Measurements from ENCODE around the gene PTPN3. TPM values are rescaled to one million over a fixed set of nuclear protein-coding genes. Genes with fewer than 3 reads are reported as not detected.

Gene PTPN3
- total RNA-seq, 1 donor from 2014 or later: 3.7 TPM

- no peak for TF ChIP-seq CTCF (IDR thresholded peaks at IDR 0.05; ENCODE audit: unreplicated experiment)
- Mint-ChIP-seq H3K36me3 (ENCODE audit: insufficient read depth) (peaks cover 5% of the 10 kb centered on the region), H3K4me1 (ENCODE audit: low read depth) (no peaks in the 10 kb centered on the region), H3K9me3 (ENCODE audit: low read depth) (no peaks in the 10 kb centered on the region), H3K27me3 (no peaks in the 10 kb centered on the region), H3K27ac (no peak overlapping the region), H3K4me3 (ENCODE audit: low read depth) (no peak overlapping the region)
- no peak for DNase-seq (ENCODE audit: low spot score, unreplicated experiment)
Observed at GRCh38 chr9:109387206-109387605, 110.9 kb downstream of the PTPN3 start.

GRCh38 chr9:109385499-109385898, 112.6 kb downstream of the PTPN3 start:
- Mint-ChIP-seq H3K9me3 (ENCODE audit: low read depth) (no peaks in the 10 kb centered on the region), H3K4me1 (ENCODE audit: low read depth) (no peaks in the 10 kb centered on the region), H3K27me3 (no peaks in the 10 kb centered on the region), H3K27ac (no peak overlapping the region), H3K36me3 (ENCODE audit: insufficient read depth) (peaks cover 5% of the 10 kb centered on the region), H3K4me3 (ENCODE audit: low read depth) (no peak overlapping the region)
- TF ChIP-seq CTCF (IDR thresholded peaks at IDR 0.05; ENCODE audit: unreplicated experiment): no peak
- no peak for DNase-seq (ENCODE audit: low spot score, unreplicated experiment)

- no peak overlapping the region for H3K4me3 Mint-ChIP-seq (ENCODE audit: low read depth)
- no peaks in the 10 kb centered on the region for H3K9me3 Mint-ChIP-seq (ENCODE audit: low read depth)
Observed at GRCh38 chr9:109383947-109384346, 114.2 kb downstream of the PTPN3 start.

GRCh38 chr9:109383356-109383755, 114.8 kb downstream of the PTPN3 start:
- DNase-seq (ENCODE audit: low spot score, unreplicated experiment): no peak
- TF ChIP-seq CTCF (IDR thresholded peaks at IDR 0.05; ENCODE audit: unreplicated experiment): no peak
- Mint-ChIP-seq H3K4me3 (ENCODE audit: low read depth) (no peak overlapping the region), H3K36me3 (ENCODE audit: insufficient read depth) (peaks cover 9% of the 10 kb centered on the region), H3K27ac (no peak overlapping the region), H3K9me3 (ENCODE audit: low read depth) (peaks cover 3% of the 10 kb centered on the region), H3K4me1 (ENCODE audit: low read depth) (no peaks in the 10 kb centered on the region), H3K27me3 (no peaks in the 10 kb centered on the region)

More at GRCh38 chr9:109383947-109384346, 114.2 kb downstream of the PTPN3 start:
- no peak for DNase-seq (ENCODE audit: low spot score, unreplicated experiment)
- H3K4me1 Mint-ChIP-seq (ENCODE audit: low read depth): no peaks in the 10 kb centered on the region
- H3K27ac Mint-ChIP-seq: no peak overlapping the region
- no peaks in the 10 kb centered on the region for H3K27me3 Mint-ChIP-seq
- no peak for TF ChIP-seq CTCF (IDR thresholded peaks at IDR 0.05; ENCODE audit: unreplicated experiment)
- H3K36me3 Mint-ChIP-seq (ENCODE audit: insufficient read depth): peaks cover 5% of the 10 kb centered on the region

- DNase-seq (ENCODE audit: low spot score, unreplicated experiment): no peak
- no peaks in the 10 kb centered on the region for H3K4me1 Mint-ChIP-seq (ENCODE audit: low read depth)
- H3K27me3 Mint-ChIP-seq: no peaks in the 10 kb centered on the region
- H3K9me3 Mint-ChIP-seq (ENCODE audit: low read depth): peaks cover 3% of the 10 kb centered on the region
- H3K36me3 Mint-ChIP-seq (ENCODE audit: insufficient read depth): peaks cover 7% of the 10 kb centered on the region
- no peak for TF ChIP-seq CTCF (IDR thresholded peaks at IDR 0.05; ENCODE audit: unreplicated experiment)
- H3K27ac Mint-ChIP-seq: no peak overlapping the region
- H3K4me3 Mint-ChIP-seq (ENCODE audit: low read depth): no peak overlapping the region
Observed at GRCh38 chr9:109382585-109382984, 115.5 kb downstream of the PTPN3 start.

Measured in progenitor cell of endocrine pancreas (in vitro differentiated cells).